ENCODE results near the gene UROC1. TPM values are rescaled to one million over a fixed set of nuclear protein-coding genes. Genes with fewer than 3 reads are reported as not detected.

The UROC1 gene
- total and polyA plus RNA-seq, 2 of the 13 experiments (the other 11 are each of a cell fraction or from before 2014, with no cell fraction given): 0.71 to 1.3 TPM

- TF ChIP-seq ZNF687 (CRISPR knock-in tag; IDR thresholded peaks at IDR 0.05) (peak; percentile 41; the same call in 1 of the 2 replicates), ZFY (CRISPR knock-in tag; IDR thresholded peaks at IDR 0.05) (peak; percentile 40; the same call in 1 of the 2 replicates), ZFX (CRISPR knock-in tag; IDR thresholded peaks at IDR 0.05; ENCODE audit: low read depth) (peak; percentile 25; the same call in 1 of the 2 replicates), ZNF652 (CRISPR knock-in tag; IDR thresholded peaks at IDR 0.05; ENCODE audit: borderline replicate concordance, low read depth) (peak; percentile 89), CENPBD1 (CRISPR knock-in tag; IDR thresholded peaks at IDR 0.05; ENCODE audit: borderline replicate concordance, low read depth) (no peak)
Measured at GRCh38 chr3:126525853-126526667, 8.5 kb upstream of the UROC1 start (continued).
